GM12878 (cell line): ENCODE measurements around the gene ITSN2. TPM values are rescaled to one million over a fixed set of nuclear protein-coding genes. Genes with fewer than 3 reads are reported as not detected.

ENCODE experiments used
- ATAC-seq: fragments of 200-7000 bp; cut with Tn5 transposase; 3 replicates; pipeline ENCODE4 v1.9.1; 2020; ENCODE audit warnings: mild to moderate bottlenecking, moderate library complexity
- BruUV-seq: library from RNA; stranded (reverse); fragments of 400-500 nt; replicated peaks from 2 replicates; lab custom pipeline; 2021; lab: Mats Ljungman, UMichigan
- CTCF ChIA-PET: fragments of 300-600 bp; sonication (Branson Sonifier 250); formaldehyde crosslinking; extraction: SDS; loops from one replicate; lab custom pipeline; 2021; ENCODE audit warnings: inconsistent platforms; lab: Yijun Ruan, JAX
- POLR2A ChIA-PET: fragments of 350-600 bp; formaldehyde crosslinking; extraction: SDS; loops from one replicate; lab custom pipeline; 2021; ENCODE audit warnings: inconsistent platforms; lab: Charles Lee
- RAD21 ChIA-PET: fragments of 300-600 bp; sonication (Branson Sonifier 250); formaldehyde crosslinking; loops from one replicate; lab custom pipeline; 2023; ENCODE audit warnings: antibody characterized with exemption; ENCODE audit not compliant: unreplicated experiment; lab: Charles Lee
- SMC1A ChIA-PET: fragments of 300-600 bp; sonication (Branson Sonifier 250); formaldehyde crosslinking; loops from one replicate; lab custom pipeline; 2023; ENCODE audit not compliant: unreplicated experiment, uncharacterized antibody; lab: Charles Lee
- DNase-seq: peaks from one replicate; pipeline ENCODE4 v3.0.0-alpha.2; 2011; ENCODE audit warnings: low read depth, low spot score
- FAIRE-seq: peaks from 3 replicates; lab custom pipeline; 2011; peaks lifted over from hg19 to GRCh38; lab: Jason Lieb, UNC
- H2AFZ ChIP-seq: 2 replicates; pipeline ENCODE4 v1.6.0; 2011; ENCODE audit warnings: low read depth, low read length, control low read depth; ENCODE audit not compliant: control insufficient read depth
- H3K27ac ChIP-seq: 2 replicates; pipeline ENCODE4 v1.5.1; 2011; ENCODE audit warnings: control low read depth; ENCODE audit not compliant: control insufficient read depth, insufficient read depth
- H3K27me3 ChIP-seq, 2 experiments: replicated peaks in 1 of 2; 2 replicates each; pipeline versions ENCODE4 v1.6.0 to v1.6.1; 2011; ENCODE audit warnings: low read length in 1 of 2; ENCODE audit not compliant: control insufficient read depth in 2 of 2, insufficient read depth in 2 of 2
- H3K36me3 ChIP-seq, 2 experiments: 2 replicates each; pipeline ENCODE4 v1.5.1; 2011; ENCODE audit warnings: low read length in 1 of 2; ENCODE audit not compliant: control insufficient read depth in 2 of 2, insufficient read depth in 2 of 2
- H3K4me1 ChIP-seq: 2 replicates; pipeline ENCODE4 v1.6.1; 2011; ENCODE audit warnings: mild to moderate bottlenecking, low read length, moderate library complexity, mixed read lengths; ENCODE audit not compliant: control insufficient read depth, insufficient read depth
- H3K4me2 ChIP-seq: 2 replicates; pipeline ENCODE4 v1.6.0; 2011; ENCODE audit warnings: control low read depth; ENCODE audit not compliant: control insufficient read depth, insufficient read depth
- H3K4me3 ChIP-seq: fragments of 200-600 bp; sonication (generic); 2 replicates; pipeline ENCODE4 v1.5.1; 2016
- H3K79me2 ChIP-seq: 2 replicates; pipeline ENCODE4 v1.6.0; 2011; ENCODE audit warnings: low read length; ENCODE audit not compliant: control insufficient read depth, insufficient read depth
- H3K9ac ChIP-seq: 2 replicates; pipeline ENCODE4 v1.8.0; 2011; ENCODE audit warnings: low read length, control low read depth, mixed read lengths; ENCODE audit not compliant: control insufficient read depth, insufficient read depth
- H3K9me3 ChIP-seq: replicated peaks from 3 replicates; pipeline ENCODE4 v1.5.1; 2011; ENCODE audit warnings: mild to moderate bottlenecking, low read length; ENCODE audit not compliant: control insufficient read depth, insufficient read depth
- H4K20me1 ChIP-seq: 2 replicates; pipeline ENCODE4 v1.6.0; 2011; ENCODE audit not compliant: control insufficient read depth, insufficient read depth
- E2F8 ChIP-seq: fragments of 450-650 bp; IDR thresholded peaks from 2 replicates; pipeline ENCODE4 v1.6.1; 2018; ENCODE audit warnings: mild to moderate bottlenecking, low read depth, moderate library complexity; ENCODE audit not compliant: partially characterized antibody
- FOXK2 ChIP-seq: fragments of 450-650 bp; IDR thresholded peaks from 2 replicates; pipeline ENCODE4 v1.6.1; 2017; ENCODE audit warnings: mild to moderate bottlenecking, moderate library complexity
- TCF3 ChIP-seq: IDR thresholded peaks from 2 replicates; pipeline ENCODE4 v1.6.1; 2012; ENCODE audit warnings: low read depth, mild to moderate bottlenecking, low read length, borderline replicate concordance; ENCODE audit not compliant: insufficient read depth
- USF1 ChIP-seq: IDR thresholded peaks from 2 replicates; pipeline ENCODE4 v1.6.1; 2011; ENCODE audit warnings: borderline replicate concordance, low read depth, mild to moderate bottlenecking, moderate library complexity, mixed read lengths, low read length; ENCODE audit not compliant: insufficient read depth; ENCODE audit errors: extremely low read length
- WGBS: methylation state at CpG from one replicate; pipeline ENCODE4 v1.1.6; 2016; ENCODE audit warnings: low lambda C conversion rate; ENCODE audit not compliant: insufficient replicate concordance, insufficient coverage; ENCODE audit errors: missing lambda C conversion rate; 5-methylcytosine and 5-hydroxymethylcytosine counted together
- in situ Hi-C: fragments of 300-500 bp; cut with MboI; formaldehyde crosslinking; loops from 9 replicates; pipeline ENCODE4 v1.14.3; 2018; ENCODE audit warnings: mixed read lengths
- intact Hi-C: fragments of 100-400 bp; cut with micrococcal nuclease; formaldehyde crosslinking; loops from one replicate; pipeline ENCODE4 v1.14.2; 2022; ENCODE audit not compliant: unreplicated experiment
- polyA plus RNA-seq, 11 experiments: library from polyadenylated mRNA; depleted of rRNA in 4 of 11; unstranded in 6 of 11; stranded (reverse) in 5 of 11; fragments of >200 nt; fragmentation: Nextera tagmentation in 4 of 11; fragmentation: Illumina TruSeq in 1 of 11; extraction: Ambion mirVana in 4 of 11; extraction: Trizol in 1 of 11; gene quantifications; 1 replicate in 1 of 11; 2 replicates in 10 of 11; pipeline versions ENCODE4 v1.2.1 to v1.2.3, GENCODE V29; 2011 to 2016; ENCODE audit warnings: inconsistent platforms in 2 of 11, missing spikeins in 2 of 11, low read depth in 1 of 11
- total RNA-seq, 4 experiments: library from RNA; depleted of rRNA in 3 of 4; stranded (reverse); fragments of >200 nt in 3 of 4; fragmentation: Illumina TruSeq in 1 of 4; extraction: Trizol in 1 of 4; gene quantifications; 2 replicates each; pipeline versions ENCODE4 v1.2.1 to v1.2.3, GENCODE V29; 2013 to 2021

The ITSN2 gene
- total and polyA plus RNA-seq, 10 of the 15 experiments (the other 5 are each of a cell fraction or from before 2014, with no cell fraction given), result 20.5 to 80.0 (median 54.7) TPM

GRCh38 chr2:24158131-24158530 lies 202.2 kb downstream of the ITSN2 start:
- CTCF ChIA-PET, result interaction anchor here (1.0 to 2.9 kb wide), 2 partner anchors 10 to 74 kb away, joined by 3 to 7 read pairs; partner anchors contain the start of gene TP53I3
- ATAC-seq (no peak), DNase-seq (no peak), FAIRE-seq (no peak)
- no peak overlapping the region for H2AFZ ChIP-seq
- no TSS peak for BruUV-seq
- H3K4me3 ChIP-seq, result no peak overlapping the region
- SMC1A ChIA-PET, result interaction anchor here (0.9 kb wide), 1 partner anchor 15 kb away, joined by 4 read pairs; no protein-coding TSS in a partner anchor
- POLR2A ChIA-PET, result no interaction called here
- H3K4me2 ChIP-seq, result no peak overlapping the region
- H3K27ac ChIP-seq, result no peak overlapping the region
- no peak overlapping the region for H3K9ac ChIP-seq
- no peaks in the 10 kb centered on the region for H3K79me2 ChIP-seq
- no peaks in the 10 kb centered on the region for H3K4me1 ChIP-seq
- no peaks in the 10 kb centered on the region for H3K36me3 ChIP-seq
- 97% methylated on average over 5 of the region's 5 CpGs for WGBS
- TF ChIP-seq E2F8, result no peak
- no peak for TF ChIP-seq TCF3
- TF ChIP-seq FOXK2, result no peak
- TF ChIP-seq USF1, result no peak
- no peaks in the 10 kb centered on the region for H3K27me3 ChIP-seq
- H4K20me1 ChIP-seq, result no peaks in the 10 kb centered on the region
- intact Hi-C loops, result no loop called here
- no peaks in the 10 kb centered on the region for H3K9me3 ChIP-seq
- in situ Hi-C loops, result no loop called here
- RAD21 ChIA-PET, result no interaction called here
